SK-N-SH (cell line): Measurements from ENCODE around the gene UNC45A.

ENCODE experiments used
- CTCF ChIP-seq: fragments of 200-600 bp; sonication (generic); IDR thresholded peaks from 2 replicates; pipeline ENCODE4 v1.6.1; 2017; ENCODE audit warnings: antibody characterized with exemption, mild to moderate bottlenecking, moderate library complexity
- FOXM1 ChIP-seq: IDR thresholded peaks from 2 replicates; pipeline ENCODE4 v1.4.0; 2012; ENCODE audit warnings: low read depth, mild to moderate bottlenecking
- GATA2 ChIP-seq: sonication (generic); formaldehyde crosslinking; IDR thresholded peaks from 2 replicates; pipeline ENCODE4 v1.5.0; 2020; ENCODE audit warnings: mild to moderate bottlenecking, missing genetic modification reagents
- MXI1 ChIP-seq: IDR thresholded peaks from 2 replicates; pipeline ENCODE4 v1.6.1; 2012; ENCODE audit warnings: mild to moderate bottlenecking, low read depth, low read length, improper control_type of control experiment
- POLR2AphosphoS5 ChIP-seq: IDR thresholded peaks from 2 replicates; pipeline ENCODE4 v1.6.1; 2012; ENCODE audit warnings: low read depth, low read length
- RAD21 ChIP-seq: IDR thresholded peaks from 2 replicates; pipeline ENCODE4 v1.6.1; 2012; ENCODE audit warnings: mild to moderate bottlenecking, low read length
- RCOR1 ChIP-seq: fragments of 150-350 bp; IDR thresholded peaks from 2 replicates; pipeline ENCODE4 v1.6.1; 2017; ENCODE audit warnings: antibody characterized with exemption, low read length
- SMC3 ChIP-seq: IDR thresholded peaks from 2 replicates; pipeline ENCODE4 v1.6.1; 2012; ENCODE audit warnings: low read depth, low read length, improper control_type of control experiment
- TCF12 ChIP-seq: IDR thresholded peaks from 2 replicates; pipeline ENCODE4 v1.4.0; 2012
- USF1 ChIP-seq: IDR thresholded peaks from 2 replicates; pipeline ENCODE4 v1.4.0; 2012; ENCODE audit warnings: low read depth, borderline replicate concordance
- USF2 ChIP-seq: fragments of 150-350 bp; IDR thresholded peaks from 2 replicates; pipeline ENCODE4 v1.6.1; 2017; ENCODE audit warnings: antibody characterized with exemption, low read length, low read depth, borderline replicate concordance

GRCh38 chr15:90959028-90959595 lies 24.0 kb downstream of the UNC45A start:
- TF ChIP-seq GATA2 (CRISPR knock-in tag) (no peak), SMC3 (no peak), RCOR1 (no peak), CTCF (no peak), RAD21 (no peak), POLR2AphosphoS5 (no peak), MXI1 (no peak), TCF12 (no peak), USF1 (no peak), FOXM1 (no peak), USF2 (no peak)
